AG08396 (cell line): Measurements from ENCODE around the gene CRADD.
"Not testable (repeated sequence)": the region's sequence is repeated elsewhere in the genome, so short reads cannot be mapped to it uniquely, and the experiment has no call there.

Experiments used
- DNase-seq: peaks from one replicate; pipeline ENCODE4 v3.0.0; 2012; ENCODE audit warnings: low spot score, mixed read lengths

CRADD gene

DNA sequence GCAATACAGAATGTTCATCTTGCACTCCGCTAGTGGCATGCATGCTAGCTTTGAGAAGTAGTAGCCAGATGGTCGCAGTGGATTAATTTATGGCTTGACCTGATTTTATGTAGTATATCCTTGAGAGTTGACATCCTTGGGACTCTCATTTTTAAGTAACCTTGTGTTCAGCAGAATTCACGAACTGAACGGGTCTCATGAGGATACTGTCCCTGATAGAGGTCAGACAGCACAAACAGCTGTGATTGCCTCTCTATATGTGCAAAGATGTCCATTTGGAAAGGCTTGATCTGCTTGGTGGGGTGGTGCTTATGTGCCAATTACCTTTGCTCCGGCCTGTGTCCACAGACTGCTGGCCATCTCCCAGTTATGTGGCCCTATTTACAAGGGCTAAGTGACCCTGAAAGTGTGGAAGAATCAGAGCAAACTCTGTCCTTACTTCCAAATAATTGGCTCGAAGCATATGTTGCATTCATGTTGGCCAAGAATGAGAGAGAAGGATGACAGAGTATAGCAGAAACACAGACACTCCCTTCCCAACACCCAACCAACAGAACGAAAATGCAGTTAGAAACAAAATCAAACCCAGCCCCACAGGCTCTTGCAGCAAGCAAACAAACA, 167.1 kb downstream of the CRADD start:
- DNase-seq, result no peak

DNA sequence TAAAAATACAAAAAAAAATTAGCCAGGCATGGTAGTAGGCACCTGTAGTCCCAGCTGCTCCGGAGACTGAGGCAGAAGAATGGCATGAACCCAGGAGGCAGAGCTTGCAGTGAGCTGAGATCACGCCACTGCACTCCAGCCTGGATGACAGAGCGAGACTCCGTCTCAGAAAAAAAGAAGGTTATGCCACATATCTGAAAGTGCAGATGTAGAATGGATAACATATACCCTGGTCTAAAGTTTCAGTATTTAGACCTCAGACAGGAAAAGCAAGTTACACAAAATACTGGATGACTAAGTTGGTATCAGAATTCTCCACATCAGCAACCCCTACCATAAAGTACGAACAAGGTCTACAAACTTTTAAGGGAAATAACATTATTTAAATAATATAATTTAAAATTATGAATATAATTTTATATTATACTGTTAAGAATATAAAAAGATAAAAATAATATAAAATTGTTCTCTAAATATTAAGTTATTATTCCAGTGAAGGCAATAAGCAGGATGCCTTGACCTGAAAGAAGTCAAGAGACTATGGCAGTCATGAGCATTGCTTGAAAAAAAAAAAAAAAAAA, 169.9 kb downstream of the CRADD start:
- no peak for DNase-seq

DNA sequence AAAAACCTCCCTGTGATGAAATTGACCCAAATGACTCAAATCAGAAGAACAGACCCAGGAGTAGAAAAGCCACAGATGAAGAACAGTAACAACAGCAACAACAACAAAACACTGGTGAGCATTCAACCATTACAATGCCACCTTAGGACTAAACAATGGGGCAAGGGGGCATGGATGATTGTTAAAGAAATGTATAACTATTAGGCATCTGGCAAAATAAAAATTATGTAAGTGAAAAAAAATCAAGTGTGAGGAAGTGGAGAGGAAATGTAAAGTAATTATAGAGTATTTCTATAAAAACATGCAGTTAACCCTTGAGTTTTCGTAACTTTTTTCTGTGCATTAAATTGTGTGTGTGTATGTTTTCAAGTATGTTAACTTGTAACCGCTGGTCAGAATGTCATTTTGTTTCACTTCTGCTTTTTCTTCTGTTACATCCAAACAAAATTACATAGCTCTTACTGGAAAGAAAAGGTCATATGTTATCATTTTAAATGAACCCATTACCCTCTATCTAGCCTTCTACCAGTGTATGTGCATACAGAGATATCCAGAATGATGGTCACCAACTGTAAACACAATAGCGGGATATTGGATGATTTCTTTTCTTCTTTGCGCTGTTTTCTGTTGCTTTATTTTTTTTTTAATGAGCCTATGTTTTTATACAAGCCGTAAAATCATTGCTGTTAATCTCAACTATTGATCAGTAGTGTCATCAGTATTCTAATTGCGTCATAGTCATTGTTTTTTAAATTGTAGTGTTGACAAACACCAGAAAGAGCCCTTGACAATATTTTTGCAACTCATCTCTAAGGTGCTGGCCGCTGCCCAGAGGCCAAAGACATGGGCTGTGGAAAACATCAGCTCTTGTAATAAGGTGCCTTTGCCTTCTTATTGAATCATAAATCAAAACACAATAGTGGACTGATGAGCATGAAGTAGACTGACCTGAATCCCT, 170.6 kb downstream of the CRADD start:
- DNase-seq, result no peak

DNA sequence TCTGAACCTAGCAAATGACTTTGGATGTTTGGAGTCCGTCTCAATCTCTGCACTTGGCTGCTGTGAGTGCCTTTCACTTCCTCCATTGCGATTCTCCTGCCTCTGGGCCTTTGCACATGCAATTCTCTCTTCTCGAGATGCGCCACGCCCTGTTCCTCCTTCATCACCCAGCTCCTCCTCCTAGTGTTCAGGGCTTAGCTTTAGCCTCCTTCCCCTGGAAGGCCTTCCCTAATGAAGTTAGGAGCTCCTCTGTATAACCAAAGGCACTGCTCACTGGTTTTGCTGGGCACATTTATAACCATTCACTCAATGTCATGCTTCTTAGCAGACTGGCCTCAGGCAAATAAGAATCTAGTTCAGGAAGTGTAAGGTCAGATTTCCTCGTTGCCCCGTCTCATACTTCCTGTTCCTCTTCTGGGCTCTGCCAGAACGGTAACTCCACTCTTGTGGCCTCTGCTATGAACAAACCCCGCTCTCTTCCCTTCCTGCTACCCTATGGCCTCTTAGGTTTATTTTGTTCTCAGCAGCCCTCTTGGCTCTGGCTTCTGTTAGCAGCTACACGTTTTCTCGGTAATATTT, 171.4 kb downstream of the CRADD start:
- no peak for DNase-seq

DNA sequence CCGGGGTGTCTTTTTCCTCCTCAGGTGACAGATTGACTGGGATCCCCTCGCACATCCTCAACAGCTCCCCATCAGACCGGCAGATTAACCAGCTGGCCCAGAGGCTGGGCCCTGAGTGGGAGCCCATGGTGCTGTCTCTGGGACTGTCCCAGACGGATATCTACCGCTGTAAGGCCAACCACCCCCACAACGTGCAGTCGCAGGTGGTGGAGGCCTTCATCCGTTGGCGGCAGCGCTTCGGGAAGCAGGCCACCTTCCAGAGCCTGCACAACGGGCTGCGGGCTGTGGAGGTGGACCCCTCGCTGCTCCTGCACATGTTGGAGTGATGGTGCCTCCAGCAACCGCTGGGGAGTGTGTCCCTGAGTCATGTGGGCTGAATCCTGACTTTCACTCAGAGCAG, 172.8 kb downstream of the CRADD start:
- no peak for DNase-seq

DNA sequence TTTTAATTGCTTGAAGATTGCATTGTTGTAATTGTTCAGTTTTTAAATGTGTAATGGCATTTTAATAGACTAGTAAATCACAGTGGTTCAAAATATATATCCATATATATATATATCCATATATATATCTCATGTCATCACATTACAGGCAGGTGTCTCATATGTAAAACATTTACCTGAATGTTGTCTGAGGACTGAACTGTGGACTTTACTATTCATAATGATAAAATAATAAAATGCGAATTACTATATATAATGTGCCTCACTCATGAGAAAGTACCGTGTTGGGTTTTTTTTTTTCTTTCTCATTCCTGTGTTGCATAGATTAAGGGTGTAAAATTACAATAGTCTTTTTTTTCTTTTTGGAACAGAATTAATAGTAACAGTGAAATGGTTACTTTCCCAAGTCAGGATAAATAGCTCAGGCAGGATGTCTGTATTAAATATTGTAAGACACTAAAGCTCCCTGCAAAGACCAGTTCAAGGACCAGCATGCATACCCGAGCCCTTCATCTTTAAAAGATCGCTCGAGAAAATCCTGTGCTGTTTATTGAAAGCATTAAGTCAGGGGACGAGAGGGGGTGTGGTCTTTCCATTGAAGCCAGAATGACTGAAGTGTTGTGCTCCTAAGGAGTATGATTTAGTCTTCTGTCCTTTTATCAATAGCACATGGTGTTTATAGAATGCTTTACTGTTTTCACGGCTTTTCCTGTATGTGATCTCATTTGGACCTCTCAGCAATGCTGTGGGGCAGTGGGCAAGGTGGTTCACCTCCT, 173.5 kb downstream of the CRADD start:
- no peak for DNase-seq

DNA sequence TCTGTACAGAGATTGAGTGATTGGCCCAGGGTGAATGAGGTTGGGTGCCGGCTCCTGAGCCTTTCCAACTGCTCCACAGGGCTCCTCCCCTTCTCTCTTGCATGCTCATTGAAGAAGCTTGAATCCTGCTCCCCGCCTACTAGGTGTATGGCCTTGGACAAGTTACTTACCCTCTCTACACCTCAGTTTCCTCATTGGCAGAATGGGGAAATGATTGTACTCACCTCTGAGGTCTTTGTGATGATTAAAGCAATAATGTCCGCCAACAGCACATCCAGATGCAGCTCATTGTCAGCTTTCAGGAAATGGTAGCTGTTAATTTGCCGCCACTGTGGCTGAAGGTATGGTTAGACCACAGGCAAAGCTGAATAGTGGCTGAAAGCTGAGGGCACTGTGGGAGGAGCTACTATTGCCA, 174.1 kb downstream of the CRADD start:
- DNase-seq, result no peak

DNA sequence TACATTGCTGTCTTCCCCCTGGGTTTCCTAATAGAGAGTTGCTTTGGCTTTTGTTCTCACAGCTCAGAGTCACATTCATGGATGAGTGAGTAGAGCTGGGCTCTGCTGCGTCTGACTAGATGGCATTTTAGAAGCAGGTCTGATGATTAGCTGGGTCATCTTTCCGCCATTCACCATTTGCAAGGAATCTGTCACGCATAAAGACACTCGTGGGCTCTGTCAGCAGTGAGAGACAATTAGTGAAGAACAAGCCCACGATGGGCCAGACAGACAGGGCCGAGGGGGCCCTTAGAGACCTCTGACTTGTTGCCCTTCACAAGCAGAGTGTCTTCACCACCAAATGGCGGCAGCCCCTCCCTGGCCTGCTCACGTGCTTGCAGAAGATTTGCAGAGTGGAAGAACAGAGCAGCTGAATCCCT, 175.0 kb downstream of the CRADD start:
- DNase-seq, result no peak

DNA sequence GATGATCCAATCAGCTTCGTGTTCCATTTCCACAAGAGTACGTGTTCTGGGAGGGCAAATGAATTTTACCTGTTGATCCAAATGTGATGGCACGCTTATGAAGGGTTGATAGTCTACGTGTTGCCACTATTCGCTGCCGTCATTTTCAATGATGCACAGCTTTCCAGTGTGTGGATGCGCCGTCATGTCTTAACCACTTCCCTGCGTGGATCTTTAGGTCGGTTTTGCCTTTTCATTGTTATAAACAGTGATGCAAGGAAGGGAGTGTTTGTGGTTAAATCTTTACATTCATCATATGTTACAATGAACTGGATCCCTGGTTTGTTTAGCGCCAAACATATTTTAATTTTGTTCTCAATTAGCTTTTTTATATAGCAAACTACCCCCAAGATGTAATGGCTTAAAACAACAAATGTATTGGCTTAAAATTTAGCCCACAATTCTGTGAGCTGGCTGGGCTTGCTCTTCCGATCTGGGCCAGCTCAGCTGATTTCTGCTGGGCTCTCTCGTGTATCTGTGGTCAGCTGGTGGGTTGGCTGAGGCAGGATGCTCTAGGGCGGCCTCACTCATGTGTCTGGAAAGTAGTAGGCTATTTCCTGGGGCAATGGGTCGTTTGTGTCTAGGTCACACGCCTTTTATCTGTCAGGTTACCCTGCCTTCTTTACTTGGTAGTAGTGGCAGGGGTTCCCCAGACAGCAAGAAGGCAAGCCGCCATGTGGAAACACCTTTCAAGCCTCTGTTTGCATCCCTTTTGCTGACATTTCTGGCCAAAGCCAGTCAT, 176.7 kb downstream of the CRADD start:
- DNase-seq, result no peak

DNA sequence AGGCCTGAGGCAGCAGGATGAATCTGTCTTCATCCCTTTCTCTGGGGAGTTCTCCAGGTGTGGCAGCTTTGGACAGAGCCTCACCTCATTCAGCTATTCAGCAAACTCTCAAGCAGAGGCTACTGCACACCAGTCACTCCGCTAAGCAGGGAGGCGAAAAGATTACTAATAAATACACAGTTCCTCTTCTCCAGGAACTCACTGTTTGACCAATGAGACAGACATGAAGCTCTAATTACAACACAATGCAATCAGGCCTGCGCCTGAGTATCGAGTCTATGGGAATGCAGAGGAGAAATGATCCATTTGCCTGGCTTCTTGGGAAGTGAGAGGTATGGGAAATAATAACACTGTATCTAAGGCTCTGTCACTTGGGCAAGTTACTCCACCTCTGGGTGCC, 178.1 kb downstream of the CRADD start:
- DNase-seq, result no peak

DNA sequence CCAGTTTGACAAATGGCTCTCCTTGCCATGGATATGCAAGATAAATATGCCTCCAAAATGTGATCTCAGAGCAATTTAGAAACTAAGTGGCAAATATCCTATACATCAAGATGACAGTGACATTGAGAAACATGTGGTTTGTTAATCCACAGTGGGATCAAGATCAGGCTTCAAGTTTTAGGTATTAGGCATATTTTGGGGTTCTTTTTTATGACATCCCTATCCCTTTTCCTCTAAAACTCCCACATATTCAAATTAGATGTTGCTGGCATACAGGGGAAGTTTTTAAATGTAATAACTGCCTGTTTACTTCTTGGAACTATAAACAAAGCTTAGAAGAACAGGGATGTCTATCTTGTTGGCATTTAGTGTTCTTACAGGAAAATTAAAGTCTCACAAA, 179.4 kb downstream of the CRADD start:
- no peak for DNase-seq

DNA sequence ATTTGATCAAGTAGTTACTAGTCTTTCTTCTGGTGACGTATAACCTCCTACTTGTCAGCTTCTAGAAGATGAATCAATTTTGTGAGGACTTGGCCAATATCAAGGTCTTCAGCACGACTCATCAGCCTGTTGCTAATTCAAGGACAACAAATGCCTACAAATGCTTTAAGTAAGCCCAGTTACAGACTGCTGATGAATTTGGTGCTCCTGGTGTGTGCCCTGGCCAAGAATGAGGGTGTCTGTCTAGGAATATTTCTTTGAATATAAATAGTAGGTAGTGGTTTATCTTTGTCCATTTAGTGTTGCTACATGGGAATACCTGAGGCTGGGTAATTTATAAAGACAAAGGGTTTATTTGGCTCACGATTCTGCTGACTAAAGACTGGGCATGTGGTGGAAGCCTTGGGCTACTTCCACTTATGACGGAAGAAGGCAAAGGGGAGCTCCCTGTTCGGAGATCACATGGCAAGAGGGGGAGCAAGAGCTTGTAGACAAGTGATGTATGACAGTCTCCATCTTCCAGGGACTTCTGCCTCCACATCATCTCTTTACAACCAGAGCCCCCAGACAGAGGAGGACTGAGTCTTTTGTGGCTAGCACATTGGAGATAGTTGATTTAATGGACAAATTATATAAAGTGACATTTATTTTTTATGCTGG, 180.2 kb downstream of the CRADD start:
- DNase-seq, result peak; percentile 56

DNA sequence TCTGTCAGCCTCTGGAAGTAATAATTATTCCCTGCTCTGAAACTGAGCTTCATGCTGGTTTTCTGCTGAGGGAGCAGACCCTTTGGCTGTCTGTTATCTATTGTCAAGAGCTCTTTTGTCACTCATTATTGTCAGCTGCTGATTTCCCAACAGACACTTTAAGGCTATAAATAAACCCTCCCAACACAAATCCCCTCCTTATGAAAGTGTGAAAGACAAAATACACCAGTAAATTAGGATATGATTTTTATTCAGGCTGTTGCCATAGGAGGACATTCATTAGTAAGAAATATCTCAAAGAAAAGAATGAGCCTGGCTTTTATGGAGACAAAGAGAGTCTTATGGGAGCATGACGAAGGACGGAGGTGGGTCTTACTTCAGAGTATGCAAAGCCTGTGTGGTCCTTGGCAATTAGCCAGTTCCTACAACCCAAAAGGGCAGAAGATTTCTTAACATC, 180.8 kb downstream of the CRADD start:
- no peak for DNase-seq

DNA sequence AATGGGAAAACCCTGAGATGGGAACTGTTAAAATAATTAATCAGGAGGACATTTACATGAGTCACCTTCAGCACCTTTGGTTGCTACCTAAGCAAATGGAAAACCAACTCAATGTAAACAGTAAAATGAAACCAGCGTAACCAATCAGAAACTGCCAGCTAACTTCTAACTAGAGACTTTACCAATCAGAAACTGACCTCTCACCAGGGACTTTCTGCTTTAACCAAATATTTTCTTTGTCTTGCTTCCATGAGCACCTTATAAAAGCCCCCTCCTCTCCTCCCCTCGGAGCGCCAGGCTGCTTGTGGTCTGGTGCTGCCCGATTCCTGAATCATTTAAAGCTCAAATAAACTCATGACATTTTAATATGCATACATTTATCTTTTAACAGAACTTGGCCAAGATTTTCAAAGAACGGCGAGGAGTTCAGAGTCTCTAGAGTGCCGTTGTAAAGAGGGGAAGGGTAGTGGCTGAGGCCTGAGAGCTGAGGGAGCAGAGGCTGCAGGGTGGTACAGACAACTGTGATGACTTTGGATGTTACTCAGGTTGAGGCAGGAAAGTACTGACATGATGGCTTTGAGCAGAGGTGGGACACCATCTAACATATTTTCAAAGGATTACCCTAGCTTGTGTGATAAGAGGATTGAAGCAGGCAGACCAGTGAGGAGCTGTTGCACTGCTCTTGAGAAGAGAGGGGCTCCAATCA, 183.6 kb downstream of the CRADD start:
- DNase-seq, result no peak

DNA sequence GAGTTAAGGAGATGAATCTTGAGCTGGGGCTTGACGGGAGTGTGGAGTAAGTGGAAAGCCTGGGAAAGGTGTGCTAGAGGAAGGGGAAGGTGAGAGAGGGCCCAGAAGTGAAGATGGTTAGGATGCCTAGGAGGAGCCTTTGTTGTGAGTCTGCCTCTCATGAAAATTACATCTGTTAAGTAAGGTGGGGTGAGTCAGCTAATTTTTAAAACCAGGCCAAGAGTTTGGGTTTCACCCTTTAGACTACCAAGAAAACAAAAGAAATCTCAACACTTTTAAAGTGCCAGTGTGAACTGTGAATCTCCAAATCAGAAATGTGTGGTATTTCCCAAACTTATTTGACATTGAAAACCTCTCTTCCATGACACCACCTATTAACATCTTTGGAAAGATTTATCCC, 185.2 kb downstream of the CRADD start:
- no peak for DNase-seq

DNA sequence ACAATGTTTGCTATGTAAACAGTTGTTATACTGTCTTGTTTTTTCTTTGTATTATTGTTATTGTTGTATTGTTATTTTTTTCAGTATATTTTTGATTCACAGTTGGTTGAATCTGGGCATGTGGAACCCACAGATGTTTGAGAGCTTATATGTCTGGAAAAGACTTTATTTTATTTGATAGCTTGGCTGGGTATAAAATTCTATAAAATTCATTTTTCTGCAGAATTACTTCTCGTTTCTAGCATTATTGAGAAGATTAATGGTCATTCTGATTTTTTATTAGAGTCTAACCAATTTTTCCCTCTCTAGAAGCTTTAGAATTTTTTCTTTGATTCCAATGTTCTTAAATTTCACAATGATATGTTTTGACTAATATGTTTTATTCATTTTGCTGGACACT, 188.6 kb downstream of the CRADD start:
- no peak for DNase-seq

DNA sequence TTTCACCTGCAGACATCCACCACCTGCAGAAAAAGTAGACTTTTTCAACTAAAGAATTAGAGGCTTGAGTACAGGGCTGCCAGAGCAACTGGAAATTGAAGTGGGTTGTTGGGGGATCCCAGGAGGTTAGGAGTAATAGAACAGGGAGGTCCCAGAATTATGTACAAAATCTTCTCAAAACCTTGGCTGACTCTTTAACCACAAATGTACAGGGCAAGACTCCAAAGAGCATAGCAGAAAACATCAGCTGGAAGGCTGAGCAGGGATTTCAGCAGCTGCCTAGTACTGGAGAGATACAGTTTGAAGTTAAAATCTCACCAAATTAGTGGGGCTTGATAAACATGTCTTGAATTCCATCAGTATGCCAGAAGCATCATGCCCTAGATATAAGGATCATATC, 191.6 kb downstream of the CRADD start:
- no peak for DNase-seq

DNA sequence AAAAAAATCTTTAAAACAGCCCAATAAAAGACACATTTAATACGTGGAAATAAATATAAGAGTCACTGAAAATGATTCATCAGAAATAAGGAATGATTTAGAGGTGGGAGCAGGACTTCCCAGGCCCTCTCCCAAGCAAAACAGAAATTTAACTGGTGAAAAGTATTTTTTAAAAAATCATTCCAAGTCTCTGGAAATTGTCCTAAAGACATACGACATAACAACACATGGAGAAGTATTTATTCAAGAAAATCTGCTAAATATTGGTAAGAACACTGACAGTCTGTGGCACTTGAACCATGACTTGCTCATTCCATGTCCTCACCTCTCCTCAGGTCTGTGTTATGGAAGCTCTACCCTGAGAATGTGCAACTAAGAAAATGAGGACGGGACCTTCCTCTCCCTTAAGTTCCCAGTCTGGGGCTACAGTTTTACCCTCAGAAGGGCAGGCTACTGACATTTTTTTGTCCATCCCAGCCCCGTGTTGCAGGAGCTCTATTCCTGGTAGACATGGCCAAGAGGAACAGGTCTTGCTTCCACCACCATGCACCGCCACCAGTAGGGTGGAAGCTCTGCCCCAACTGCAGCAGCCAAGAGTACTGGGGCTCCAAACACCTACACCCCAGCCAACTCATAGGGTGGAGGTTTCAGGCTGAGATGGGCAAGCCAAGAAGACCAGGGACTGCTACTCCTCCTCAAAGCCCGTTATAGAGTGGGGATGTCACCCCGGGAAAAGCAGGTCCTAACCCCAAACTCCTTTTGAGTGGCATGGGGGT, 193.0 kb downstream of the CRADD start:
- DNase-seq, result no peak

DNA sequence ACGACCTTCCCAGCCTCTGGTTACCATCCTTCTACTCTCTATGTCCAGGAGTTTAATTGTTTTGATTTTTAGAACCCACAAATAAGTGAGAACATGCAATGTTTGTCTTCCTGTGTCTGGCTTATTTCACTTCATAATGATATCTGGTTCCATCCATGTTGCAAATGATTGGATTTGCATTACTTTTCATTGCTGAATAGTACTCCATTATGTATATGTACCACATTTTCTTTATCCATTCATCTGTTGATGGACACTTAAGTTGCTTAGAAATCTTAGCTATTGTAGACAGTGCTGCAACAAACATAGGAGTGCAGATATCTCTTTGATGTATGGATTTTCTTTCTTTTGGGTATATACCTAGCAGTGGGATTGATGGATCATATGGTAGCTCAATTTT, 194.4 kb downstream of the CRADD start:
- not testable (repeated sequence) for DNase-seq
